NT2/D1 (cell line): ENCODE results near the gene PDXDC1.
"Not testable (repeated sequence)": the region's sequence is repeated elsewhere in the genome, so short reads cannot be mapped to it uniquely, and the experiment has no call there.

Experiments used
- YY1 ChIP-seq: IDR thresholded peaks from 2 replicates; pipeline ENCODE4 v1.6.1; 2011; ENCODE audit not compliant: insufficient read length, insufficient read depth
- ZNF274 ChIP-seq: IDR thresholded peaks from 2 replicates; pipeline ENCODE4 v1.6.1; 2011; ENCODE audit warnings: mild to moderate bottlenecking, low read depth, low read length

DNA sequence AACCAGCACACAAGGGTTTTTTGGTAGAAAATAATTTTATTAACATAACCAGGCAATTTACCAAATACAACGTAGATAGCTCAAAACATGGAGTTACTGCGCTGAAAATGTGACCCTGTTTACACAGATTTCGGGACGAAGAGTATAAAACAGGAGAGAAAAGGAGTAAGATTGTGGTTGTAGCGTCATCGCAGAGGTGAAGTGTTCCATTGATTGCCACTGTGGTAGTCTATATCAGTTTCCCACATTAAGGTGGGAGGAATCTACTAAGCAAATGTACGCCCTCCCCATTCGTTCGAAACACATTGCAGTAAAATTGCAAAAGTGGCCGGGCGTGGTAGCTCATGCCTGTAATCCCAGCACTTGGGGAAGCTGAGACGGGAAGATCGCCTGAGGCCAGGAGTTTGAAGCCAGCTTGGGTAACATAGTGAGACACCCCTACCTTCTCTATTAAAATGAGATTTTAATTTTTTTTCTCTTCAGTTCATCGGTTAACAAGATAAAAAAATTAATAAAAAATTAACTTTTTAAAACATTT lies 972 bp upstream of the PDXDC1 start:
- TF ChIP-seq YY1, ZNF274: not testable (repeated sequence)
